GM19023 (cell line): ENCODE results near the gene HHIP.

Source experiments
- ATAC-seq: cut with Tn5 transposase; IDR thresholded peaks from one replicate; pipeline ENCODE4 v1.9.1; 2021; ENCODE audit warnings: mild to moderate bottlenecking, moderate library complexity; ENCODE audit not compliant: unreplicated experiment

Gene HHIP, protein sequence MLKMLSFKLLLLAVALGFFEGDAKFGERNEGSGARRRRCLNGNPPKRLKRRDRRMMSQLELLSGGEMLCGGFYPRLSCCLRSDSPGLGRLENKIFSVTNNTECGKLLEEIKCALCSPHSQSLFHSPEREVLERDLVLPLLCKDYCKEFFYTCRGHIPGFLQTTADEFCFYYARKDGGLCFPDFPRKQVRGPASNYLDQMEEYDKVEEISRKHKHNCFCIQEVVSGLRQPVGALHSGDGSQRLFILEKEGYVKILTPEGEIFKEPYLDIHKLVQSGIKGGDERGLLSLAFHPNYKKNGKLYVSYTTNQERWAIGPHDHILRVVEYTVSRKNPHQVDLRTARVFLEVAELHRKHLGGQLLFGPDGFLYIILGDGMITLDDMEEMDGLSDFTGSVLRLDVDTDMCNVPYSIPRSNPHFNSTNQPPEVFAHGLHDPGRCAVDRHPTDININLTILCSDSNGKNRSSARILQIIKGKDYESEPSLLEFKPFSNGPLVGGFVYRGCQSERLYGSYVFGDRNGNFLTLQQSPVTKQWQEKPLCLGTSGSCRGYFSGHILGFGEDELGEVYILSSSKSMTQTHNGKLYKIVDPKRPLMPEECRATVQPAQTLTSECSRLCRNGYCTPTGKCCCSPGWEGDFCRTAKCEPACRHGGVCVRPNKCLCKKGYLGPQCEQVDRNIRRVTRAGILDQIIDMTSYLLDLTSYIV

DNA sequence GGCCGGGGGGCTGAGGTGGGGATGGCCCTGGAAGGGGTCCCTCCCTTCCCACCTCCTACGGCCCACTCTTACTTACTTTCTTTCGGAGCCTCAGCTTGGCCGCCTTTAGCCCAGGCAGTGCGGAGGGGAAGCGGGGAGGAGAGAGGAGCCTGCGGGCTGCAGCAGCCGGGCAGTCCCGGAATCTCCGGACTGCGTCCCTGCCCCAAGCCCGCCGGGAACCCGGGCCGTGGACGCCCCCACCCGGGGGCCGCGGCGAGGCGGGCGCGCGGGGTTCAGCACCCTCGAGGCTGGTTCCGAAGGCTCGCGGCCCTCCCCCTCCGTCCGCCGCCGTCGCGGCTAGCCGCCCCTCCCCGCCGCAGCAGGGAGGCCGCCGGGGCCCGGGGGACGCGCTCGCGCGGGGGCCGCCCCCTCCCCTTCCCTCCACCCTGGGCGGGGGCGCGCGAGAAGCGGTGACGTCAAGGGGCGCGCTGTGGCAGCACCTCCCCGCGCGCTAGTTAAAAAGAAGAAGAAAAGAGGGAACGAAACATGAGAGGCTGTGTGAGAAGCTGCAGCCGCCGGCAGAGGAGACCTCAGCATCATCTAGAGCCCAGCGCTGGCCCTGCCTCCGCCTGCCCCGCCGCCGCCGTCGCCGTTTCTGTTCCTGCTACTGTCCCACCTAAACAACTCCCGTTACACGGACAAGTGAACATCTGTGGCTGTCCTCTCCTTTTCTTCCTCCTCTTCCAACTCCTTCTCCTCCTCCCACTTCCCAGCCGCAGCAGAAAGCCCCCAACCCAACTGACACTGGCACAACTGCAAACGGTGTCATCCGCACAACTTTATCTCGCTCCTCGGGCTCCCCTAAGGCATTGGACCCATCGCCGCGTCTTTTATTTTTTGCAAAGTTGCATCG lies at the start of gene HHIP:
HHIP (plus strand) TSS at position 526 of the 892 bp plus-strand sequence. CDS start 520 bp downstream, outside the sequence.
- ATAC-seq = peak; percentile 40

DNA sequence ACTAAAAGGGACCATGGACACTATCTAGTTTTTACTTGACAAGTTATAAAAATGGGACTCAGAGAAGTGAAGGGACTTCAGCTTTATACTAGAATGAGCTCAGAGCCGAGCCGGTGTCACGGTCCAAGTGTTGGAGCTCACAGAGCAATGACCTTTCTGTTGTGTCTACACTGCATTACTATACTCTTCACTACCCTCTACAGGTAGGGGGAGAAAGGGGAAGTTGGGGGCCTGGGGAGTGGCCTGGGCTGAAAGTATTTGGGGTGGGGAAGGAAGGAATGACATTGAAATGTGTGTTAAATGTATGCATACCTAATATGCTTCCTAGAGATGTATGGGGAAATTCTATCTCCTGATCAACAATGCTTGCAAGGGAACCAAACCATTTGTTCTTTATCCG lies 48.8 kb upstream of the HHIP start:
- no peak for ATAC-seq

DNA sequence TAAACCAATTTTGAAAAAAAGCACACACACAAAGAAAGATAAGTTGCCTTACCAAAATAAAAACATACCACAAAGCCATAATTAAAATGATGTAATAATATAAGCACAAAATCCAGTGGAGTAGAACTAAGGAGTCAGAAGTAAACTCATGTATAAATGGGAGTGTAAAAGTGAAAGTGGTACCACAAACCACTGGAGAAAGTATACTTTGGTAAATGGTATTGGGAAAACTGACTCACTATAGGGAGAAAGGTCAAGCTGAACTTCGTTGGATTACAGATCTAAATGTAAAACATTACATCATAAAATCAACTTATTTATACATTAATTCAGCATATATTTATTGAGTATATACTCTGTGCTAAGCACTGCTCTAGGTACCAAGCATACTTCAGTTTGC lies 46.3 kb upstream of the HHIP start:
- ATAC-seq = no peak

DNA sequence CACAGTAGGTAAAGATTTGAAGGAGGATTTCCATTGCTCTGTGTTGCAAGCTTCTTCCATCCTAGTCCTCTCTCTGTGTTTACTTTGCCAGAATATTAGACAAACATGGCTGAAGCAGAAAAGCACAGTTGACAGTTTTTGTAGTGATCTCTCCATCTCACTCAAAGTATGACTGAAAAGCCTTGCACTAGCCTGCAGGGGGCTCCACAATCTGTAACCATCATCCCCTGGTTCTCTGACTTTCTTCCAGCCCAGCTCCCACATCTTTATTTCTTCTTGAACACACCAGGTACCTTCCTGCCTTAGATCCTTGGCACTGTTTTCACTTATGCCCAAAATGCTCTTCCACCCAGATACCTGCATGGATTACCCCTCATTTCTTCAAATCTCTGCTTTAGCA lies 34.1 kb upstream of the HHIP start:
- ATAC-seq = peak; percentile 69

DNA sequence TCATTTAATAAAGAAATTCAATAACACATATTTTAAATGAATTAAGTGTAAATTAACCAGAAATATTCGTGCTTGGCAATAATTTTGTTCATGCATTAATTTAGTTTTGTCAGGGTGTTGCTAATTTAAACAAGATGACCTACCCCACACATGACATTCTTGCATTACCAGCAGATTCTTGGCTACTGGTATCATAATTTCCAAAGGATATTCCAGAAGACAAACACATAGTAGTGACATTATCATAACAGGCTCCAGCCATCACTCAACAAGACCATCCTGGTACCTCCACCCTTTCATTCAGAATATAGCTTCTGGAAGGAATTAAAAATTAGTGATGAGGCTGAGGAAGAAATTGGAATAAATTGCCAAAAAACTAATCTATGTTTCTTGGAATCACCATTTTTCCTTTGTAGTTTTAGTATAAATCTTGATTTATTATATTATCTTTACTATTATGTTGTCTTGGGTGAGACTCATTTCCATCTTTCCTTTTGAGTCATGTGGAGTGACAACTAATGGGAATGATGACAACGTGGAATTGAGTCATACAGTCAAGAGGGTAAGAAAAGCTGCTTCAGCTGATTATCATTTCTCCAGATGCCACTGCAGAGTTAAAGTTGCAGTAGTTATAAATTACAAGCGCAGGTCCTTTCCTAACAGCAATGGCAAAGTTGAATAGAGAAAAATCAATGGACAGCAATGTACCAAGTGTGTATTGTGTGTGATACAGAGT lies 30.9 kb upstream of the HHIP start:
- ATAC-seq = no peak

DNA sequence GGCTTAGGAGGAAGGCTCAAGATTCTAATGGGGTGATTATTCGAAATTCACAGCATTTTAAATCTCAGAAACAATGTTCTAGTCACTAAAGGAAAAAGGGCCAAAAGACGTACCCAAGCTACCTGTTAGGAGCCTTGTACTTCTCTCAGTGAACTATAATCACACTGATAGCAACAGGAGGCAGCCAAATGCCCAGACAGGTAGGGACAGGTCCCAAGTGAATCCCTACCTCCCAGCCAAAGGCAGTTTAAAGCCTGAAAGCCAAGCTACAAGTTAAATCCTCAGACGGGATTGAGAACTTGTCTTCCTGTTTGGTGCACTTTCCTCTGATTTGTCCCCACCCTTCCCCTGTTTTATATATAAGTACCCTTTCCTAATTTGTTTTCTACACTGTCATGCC lies 24.3 kb upstream of the HHIP start:
- ATAC-seq = no peak

DNA sequence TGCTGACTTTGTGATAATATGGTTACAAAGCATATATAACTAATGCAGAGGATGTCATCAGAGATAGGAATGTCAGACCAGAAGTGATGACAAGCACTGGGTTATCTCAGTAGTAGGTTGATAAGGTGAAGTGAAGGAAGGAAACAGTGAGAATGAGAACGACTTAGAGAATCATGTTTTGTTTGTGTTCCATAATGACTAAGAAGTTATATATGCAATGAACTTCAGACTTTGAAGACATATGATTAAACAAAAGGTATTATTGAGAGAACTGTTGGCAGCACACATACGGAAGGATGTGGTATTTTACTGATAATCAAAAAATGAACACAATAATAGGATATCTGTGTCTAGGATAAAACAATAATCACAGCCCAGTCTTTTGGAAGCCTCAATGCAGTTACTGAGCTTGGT lies 18.3 kb upstream of the HHIP start:
- no peak for ATAC-seq

DNA sequence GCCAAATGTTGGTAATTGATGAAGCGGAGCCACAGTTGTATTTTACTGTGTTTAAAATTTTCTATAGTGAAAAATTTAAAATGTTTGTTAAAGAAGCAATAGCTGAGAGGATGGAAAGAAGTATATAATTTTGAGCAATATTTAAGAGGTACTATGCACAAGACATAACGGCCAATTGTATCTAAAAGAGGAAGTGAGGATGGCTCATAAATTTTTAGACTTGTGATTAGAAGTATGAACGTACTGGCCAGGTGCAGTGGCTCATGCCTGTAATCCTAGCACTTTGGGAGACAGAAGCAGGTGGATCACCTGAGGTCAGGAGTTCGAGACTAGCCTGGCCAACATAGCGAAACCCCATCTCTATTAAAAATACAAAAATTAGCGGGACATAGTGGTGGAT lies 12.7 kb upstream of the HHIP start:
- ATAC-seq = no peak

DNA sequence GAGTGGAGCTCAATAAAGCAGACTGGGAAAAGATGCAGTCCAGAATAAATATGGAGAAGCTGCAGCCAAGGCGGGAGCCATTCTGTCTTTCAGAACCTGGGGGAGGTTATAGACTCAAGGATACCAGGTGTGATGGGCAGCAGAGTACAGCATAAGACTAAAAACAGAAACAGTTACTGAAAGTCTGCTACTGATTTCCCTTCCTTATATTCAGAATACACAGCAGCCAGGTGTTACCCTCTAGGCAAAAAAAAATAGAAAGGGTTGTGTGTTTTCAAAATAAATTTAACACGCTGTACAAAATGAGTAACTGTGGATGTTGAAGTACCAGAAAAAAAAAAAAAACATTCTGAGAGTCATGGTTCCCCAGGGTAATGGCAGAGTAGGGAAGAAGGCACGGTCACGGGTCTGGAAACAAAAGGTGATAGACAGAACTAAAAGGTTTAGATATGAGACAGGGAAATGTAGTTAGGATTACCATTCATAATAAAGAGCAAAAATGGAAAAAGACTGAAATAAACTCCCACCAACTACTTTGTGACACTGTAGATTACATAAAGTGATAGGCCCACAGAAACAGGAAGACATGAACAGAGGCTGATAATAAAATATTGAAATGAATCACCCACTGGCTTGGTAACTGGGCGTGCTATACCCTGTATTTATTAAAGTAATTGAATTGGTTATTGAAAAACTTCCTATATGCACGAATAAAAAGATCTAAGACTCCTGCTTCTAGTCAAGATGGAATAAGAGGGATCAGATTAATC lies 10.8 kb upstream of the HHIP start:
- ATAC-seq = peak; percentile 98

DNA sequence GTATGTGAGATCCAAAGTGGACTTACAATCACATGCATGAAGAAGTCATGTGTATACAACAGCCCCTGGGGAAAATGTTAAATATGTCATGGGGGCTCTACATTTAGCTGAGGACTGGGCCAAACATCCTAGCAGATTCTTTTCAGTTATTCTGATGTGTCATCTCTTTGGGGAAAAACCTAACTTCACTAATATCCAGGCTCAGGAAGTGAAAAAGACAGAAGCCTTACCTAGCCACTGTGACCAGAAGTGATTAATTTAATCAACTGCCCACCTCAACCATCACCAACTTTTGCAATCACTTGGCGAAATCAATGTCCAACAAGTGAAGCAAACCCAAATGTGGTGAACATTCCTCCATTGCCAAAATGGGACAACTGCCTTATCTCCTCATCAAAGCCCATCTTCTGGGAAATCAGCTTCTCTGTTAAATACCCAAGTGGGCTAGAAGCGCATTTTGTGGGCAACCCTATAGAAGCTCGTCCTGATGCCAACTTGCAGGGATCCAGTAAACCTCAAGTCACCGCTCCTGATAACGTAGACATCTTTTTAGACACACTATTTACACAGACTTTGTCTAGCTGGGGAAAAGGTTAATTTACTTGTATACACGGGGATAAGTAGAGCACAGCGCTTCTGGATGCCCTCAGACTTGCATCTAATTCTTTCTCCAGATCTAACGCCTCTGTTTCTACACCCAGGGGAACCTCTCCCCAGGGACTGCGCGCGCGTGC lies 1.4 kb upstream of the HHIP start:
- ATAC-seq = no peak

DNA sequence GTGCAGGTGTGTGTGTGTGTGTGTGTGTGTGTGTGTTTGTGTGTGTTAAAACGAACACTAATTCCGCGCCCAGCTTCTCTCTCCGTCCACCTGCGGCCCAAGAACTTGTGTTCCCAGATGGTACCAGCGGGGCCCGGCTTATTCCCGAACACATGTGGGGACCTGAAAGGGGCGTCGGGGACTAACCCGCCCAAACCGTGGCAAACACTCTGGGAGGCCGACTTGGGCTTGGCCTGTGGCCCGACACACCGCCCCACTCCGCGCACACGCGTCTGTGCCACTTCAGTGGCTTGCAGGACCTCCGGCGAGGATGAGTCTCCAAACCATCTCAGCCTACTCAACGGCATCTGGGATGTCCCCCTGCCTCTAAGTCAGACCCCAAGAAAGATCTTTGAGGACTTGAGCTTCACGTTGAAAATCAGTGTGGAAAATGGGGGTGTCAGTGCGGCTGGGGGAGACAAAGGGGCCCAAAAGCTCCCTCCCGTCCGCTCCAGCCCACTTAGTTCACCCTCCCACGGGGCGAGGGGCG lies 790 bp upstream of the HHIP start:
- peak; percentile 15 for ATAC-seq

DNA sequence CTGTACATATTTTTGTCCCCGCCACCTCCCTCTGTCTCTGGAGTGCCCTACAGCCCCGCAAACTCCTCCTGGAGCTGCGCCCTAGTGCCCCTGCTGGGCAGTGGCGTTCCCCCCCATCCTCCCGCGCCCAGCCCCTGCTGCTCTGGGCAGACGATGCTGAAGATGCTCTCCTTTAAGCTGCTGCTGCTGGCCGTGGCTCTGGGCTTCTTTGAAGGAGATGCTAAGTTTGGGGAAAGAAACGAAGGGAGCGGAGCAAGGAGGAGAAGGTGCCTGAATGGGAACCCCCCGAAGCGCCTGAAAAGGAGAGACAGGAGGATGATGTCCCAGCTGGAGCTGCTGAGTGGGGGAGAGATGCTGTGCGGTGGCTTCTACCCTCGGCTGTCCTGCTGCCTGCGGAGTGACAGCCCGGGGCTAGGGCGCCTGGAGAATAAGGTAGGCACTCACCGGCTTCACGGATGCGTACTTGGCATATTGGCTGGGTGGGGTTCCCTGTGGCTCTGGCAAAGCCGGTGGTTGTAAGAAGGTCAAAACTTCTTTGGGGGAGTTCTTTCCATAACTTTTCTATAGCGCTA lies 653 bp downstream of the HHIP start:
- ATAC-seq = no peak

DNA sequence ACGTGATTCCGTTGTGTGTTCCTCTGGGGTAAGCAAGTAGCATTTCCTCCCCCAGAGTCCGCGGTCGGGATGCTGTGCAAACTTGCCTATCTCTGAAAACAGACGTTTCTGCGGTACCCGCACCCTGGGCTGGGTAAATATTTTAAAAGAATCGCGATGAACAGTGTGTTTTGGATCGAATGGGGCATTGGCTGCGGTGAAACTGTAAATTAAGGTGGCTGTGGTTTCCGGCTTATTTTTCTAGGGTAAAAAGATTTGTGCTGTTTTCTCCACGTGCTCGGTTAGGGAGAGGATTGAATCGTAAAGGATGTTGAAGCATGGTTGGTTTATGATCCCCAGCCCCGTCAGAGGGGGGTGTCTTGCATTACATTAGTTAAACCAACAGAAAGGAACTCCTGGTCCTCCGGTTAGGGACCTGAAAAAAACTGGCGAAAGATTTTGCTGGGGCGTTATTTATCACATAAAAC lies 1.2 kb downstream of the HHIP start:
- no peak for ATAC-seq

DNA sequence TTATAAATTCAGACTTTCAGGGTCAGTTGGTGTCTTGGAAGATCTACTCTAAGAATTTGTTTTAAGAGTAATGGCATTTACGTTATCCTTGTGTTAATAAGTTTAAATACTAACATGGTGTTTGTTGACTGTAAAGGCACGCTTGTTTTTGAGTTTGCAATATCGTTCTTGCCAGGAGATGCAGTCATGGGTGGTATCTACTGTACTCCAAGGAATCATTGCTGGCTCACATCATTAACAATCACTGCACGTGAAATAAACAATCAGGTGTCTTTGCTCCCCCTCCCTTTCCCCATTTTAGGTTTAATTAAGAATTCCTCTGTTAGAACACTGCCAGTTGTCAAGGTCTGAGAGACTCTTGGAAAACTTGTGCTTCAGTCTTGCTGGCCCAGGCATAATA lies 1.6 kb downstream of the HHIP start:
- ATAC-seq = no peak

DNA sequence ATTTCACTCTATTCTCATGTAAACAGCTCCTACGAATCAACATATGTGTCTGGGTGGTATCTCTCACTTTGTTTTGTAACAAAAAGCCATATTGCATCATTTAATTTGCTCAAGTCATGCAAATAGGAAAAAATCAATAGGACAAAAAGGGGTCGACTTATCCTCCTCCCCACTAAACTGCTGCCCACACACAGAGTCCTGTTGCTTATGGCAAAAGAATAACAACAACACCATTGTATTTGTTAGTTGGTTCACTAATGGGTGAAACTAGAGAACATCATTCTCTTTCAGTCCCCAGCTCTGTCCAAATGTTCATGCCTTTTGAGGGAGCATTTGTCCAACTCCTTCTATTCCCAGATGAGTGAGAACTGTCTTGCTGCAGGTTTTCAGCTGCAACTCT lies 2.1 kb downstream of the HHIP start:
- ATAC-seq = no peak

DNA sequence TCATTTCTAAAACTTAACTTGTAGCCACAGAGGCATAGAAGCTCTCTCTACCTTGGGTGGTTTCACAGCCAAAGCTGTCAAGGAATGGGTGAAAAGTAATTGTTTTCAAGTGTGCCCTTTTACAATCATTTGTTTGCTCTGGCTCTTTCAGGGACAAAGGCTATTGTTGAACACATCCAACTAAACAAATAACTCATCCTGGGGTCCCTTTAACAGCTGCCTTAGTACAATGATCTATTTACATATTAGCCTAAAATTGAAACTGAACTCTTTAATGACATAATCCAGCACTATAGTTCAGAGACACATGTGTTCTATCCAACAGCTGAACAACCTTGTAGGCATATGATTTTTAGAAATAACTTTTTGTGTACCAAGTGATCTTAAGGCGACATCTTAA lies 3.7 kb downstream of the HHIP start:
- ATAC-seq = no peak

DNA sequence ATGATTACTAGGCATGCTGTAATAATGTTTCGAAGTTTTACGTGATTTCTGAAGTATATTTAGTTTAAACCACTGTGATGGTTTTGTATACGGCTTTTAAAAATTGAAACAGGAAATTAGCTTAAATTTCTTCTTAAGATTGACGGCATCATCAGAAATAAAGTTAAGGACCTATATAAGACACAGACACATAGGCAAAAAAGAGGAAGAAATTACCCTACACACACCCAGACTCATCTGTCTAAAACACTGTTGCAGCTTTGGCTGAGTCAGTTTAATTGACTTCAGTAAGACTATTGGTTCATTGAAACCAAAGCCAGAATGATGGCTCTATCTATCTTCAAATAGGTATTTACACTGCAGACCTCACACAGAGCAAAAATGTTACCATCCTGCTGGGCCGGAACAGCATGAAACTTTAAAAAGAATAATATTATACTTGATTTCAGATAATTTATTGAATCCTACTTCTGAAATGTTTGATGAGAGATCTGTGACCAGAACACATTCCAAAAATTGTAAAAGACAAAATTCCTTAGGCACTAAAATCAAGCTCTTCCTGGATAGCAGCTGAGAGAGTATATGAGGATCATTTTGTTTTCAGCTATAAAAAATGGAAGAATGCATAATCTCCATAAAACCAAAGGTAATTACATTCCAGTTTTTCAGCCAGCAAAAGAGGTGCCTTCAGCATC lies 4.5 kb downstream of the HHIP start:
- no peak for ATAC-seq
